Activated T-cell treated with anti-CD3 and anti-CD28 coated beads, Interleukin-2, amount 50 U/mL, for 24 hours (primary cell): ENCODE data around the gene SERGEF.

Experiments
- DNase-seq: peaks from one replicate; pipeline ENCODE4 v3.0.0-alpha.2; 2020
- H3K27ac Mint-ChIP-seq: 2 replicates; pipeline ENCODE4 v1.8.0; 2020; ENCODE audit warnings: mild to moderate bottlenecking, mixed read lengths
- H3K27me3 Mint-ChIP-seq: 2 replicates; pipeline ENCODE4 v1.8.0; 2020; ENCODE audit warnings: mixed read lengths
- H3K36me3 Mint-ChIP-seq: 2 replicates; pipeline ENCODE4 v1.8.0; 2020; ENCODE audit warnings: low read depth, mixed read lengths
- H3K4me1 Mint-ChIP-seq: 2 replicates; pipeline ENCODE4 v1.8.0; 2020; ENCODE audit warnings: low read depth, mixed read lengths
- H3K4me3 Mint-ChIP-seq: 2 replicates; pipeline ENCODE4 v1.8.0; 2020; ENCODE audit warnings: mild to moderate bottlenecking, moderate library complexity, mixed read lengths
- H3K9me3 Mint-ChIP-seq: 2 replicates; pipeline ENCODE4 v1.8.0; 2020; ENCODE audit warnings: mixed read lengths

SERGEF gene

GRCh38 chr11:17783878-17784277 is 229.0 kb downstream of the SERGEF start:
- Mint-ChIP-seq H3K4me3 (no peak overlapping the region), H3K4me1 (no peaks in the 10 kb centered on the region), H3K36me3 (peaks cover 11% of the 10 kb centered on the region), H3K27ac (no peak overlapping the region), H3K9me3 (no peaks in the 10 kb centered on the region), H3K27me3 (no peaks in the 10 kb centered on the region)
- no peak for DNase-seq

DNA sequence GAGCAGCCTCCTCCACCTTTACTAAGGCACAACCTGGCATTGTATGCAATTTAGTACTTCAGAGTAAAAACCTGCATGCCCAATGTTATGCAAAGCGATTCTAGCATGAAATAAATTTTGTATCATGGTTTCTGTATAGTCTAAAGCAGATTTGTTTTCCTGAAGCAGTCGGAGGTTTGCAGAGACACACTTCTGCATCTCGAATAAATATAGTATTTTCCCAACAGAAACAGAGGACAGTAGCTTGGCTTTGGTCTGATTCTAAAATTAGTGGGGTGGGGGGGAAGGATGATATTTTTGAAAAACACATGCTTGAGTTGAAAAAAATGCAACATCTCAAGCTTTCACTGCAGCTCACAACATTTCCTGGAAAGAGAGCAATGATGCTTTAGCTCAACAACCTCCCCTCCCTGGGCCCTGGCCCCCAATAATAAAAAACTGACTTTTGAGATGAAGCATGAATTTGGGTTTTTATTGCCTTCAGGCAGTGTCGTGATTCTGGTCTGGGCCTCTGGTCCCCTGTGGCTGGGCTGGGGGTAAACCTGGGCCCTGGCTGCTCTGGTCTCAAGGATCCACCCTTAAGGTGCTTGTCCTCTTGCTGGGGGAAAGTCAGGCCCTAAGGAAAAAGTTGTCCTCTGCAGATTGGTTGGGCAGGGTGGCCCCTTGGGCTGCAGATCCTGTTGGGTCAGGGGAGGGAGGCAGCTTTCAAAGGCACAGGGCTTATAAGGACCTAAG is 230.1 kb downstream of the SERGEF start:
- no peaks in the 10 kb centered on the region for H3K27me3 Mint-ChIP-seq
- no peaks in the 10 kb centered on the region for H3K4me1 Mint-ChIP-seq
- no peak overlapping the region for H3K27ac Mint-ChIP-seq
- peaks cover 6% of the 10 kb centered on the region for H3K36me3 Mint-ChIP-seq
- H3K9me3 Mint-ChIP-seq: no peaks in the 10 kb centered on the region
- no peak overlapping the region for H3K4me3 Mint-ChIP-seq
- no peak for DNase-seq

GRCh38 chr11:17782145-17782544 is 230.7 kb downstream of the SERGEF start:
- Mint-ChIP-seq H3K9me3 (no peaks in the 10 kb centered on the region), H3K36me3 (peaks cover under 1% of the 10 kb centered on the region), H3K27me3 (no peaks in the 10 kb centered on the region), H3K4me3 (no peak overlapping the region), H3K4me1 (no peaks in the 10 kb centered on the region), H3K27ac (no peak overlapping the region)
- DNase-seq: no peak

DNA sequence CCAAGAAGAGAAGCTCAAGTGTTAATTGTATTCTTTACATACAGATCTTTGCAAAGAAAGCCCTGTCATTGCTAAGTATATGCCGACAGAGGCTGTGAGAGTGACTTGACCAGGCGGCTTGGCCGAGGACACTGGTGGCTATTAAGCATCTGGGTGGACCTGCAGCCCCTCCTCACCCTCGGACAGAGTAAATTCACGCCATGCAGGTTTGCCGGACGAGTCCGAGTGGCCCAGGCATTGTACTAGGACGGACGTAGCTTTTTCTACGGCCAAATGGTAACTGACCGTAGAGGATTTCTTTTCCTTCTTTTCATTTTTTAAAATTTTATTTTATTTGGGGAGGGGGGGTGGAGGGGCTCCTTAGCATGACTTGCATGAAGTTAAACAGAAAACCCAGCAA is 231.2 kb downstream of the SERGEF start:
- Mint-ChIP-seq H3K9me3 (no peaks in the 10 kb centered on the region), H3K4me1 (no peaks in the 10 kb centered on the region), H3K36me3 (no peaks in the 10 kb centered on the region), H3K27ac (no peak overlapping the region), H3K27me3 (no peaks in the 10 kb centered on the region), H3K4me3 (no peak overlapping the region)
- no peak for DNase-seq

- no peak for DNase-seq
- Mint-ChIP-seq H3K36me3 (no peaks in the 10 kb centered on the region), H3K9me3 (no peaks in the 10 kb centered on the region), H3K4me3 (no peak overlapping the region), H3K27me3 (no peaks in the 10 kb centered on the region), H3K27ac (no peak overlapping the region), H3K4me1 (no peaks in the 10 kb centered on the region)
These were observed 231.6 kb downstream of the SERGEF start for GRCh38 chr11:17781221-17781620.

DNA sequence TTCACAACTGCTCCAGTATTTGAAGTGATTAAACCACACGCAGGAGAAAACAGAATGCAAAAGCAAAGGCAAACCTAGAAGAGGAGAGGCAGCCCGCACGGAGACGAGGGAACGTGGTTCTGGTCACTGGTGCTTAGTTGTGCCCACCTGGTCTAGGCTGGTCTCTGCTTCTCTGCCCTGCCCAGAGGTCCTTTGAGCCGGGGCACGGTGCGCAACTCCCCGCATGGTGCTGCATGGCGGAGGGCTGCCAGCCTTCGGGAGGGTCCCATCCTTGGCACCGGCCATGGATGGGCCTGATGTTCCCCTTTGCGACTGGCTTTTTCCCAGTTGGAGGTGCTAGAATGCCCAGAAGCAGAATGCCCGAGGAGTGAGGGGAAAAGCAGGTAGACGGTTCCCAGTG is 232.2 kb downstream of the SERGEF start:
- no peak overlapping the region for H3K4me3 Mint-ChIP-seq

DNA sequence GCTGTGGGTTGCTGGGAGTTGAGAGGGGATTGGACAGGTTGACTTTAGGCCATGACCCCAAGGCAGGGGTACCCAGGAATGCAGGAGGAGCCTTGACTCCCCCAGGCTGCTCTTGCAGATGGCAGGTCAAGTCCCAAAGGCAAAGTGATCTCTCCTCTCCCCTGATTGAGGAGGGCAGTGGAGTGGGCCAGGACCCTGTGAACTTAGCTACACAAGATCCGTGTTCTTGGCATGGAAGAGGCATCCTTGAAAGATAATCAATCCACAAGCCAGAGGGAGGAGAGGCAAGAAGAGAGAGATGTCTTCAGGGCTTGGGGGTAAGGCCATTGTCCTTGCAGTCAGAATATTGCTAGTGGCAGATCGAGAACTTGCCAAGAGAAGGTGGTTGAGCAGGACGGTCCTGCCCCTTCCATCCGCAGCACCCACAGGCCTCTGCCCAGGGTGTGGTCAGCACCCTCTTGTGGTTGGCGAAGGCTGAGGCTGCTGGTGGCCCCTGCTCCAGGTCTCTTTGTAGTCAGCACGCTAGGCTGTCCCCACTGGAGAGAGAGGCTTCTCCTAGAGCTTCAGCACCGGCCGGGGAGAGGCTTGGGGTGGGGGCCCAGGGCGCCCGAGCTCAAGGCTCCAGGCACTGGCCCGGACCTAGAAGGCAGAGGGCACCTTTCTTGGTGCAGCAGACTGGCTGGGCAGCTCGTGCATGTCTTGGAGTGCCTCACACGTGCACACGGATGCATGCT is 232.8 kb downstream of the SERGEF start:
- no peaks in the 10 kb centered on the region for H3K4me1 Mint-ChIP-seq
- H3K36me3 Mint-ChIP-seq: no peaks in the 10 kb centered on the region
- no peak overlapping the region for H3K4me3 Mint-ChIP-seq
- no peaks in the 10 kb centered on the region for H3K9me3 Mint-ChIP-seq
- H3K27ac Mint-ChIP-seq: no peak overlapping the region
- no peaks in the 10 kb centered on the region for H3K27me3 Mint-ChIP-seq
- DNase-seq: no peak

More for the DNA sequence above, 232.2 kb downstream of the SERGEF start:
- Mint-ChIP-seq H3K27ac (no peak overlapping the region), H3K27me3 (no peaks in the 10 kb centered on the region), H3K36me3 (no peaks in the 10 kb centered on the region), H3K9me3 (no peaks in the 10 kb centered on the region), H3K4me1 (no peaks in the 10 kb centered on the region)
- DNase-seq: no peak

DNA sequence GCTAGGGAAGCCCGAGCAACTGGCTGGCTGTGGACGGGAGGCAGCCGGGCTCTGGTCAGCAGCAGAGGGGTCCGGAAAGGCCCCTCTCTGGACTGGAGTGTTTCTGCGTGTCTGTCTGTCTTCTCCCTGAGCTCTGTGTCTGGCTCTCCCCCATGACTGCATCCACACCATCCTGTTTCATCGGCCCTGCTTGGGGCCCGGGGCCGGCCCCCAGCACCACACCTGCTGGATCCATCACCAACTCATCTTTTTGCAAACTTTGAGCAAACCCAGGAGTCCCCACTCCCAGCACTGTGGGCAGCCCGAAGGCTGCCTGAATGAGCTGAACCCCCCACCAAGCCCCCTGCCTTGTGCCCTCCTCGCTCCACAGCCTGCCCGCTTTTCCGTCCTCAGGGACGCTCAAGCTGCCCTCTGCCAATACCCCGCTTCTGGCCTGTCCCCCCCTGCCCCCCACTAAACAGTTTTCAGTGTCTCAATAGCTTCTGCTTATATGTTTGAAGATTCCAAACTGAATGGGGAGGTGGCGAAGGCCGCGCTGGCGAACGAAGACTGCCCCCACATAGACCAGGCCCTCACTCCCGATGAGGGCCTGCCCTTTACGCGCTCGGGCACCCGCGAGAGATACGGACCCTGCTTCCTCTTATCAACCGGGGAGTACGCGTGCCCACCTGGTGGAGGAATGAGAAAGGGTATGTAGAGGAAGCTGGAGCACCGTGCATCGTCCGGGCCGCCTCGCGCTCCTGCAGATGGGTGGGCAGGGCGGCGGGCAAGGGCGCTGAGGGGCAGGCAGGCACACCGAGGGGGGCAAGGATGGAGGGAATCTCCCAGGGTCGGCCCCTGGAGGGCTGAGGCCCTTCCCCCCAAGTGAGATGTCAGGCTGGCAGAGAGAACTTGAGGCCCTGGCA is 233.6 kb downstream of the SERGEF start:
- Mint-ChIP-seq H3K27me3 (no peaks in the 10 kb centered on the region), H3K27ac (no peak overlapping the region), H3K9me3 (no peaks in the 10 kb centered on the region), H3K36me3 (no peaks in the 10 kb centered on the region), H3K4me1 (no peaks in the 10 kb centered on the region), H3K4me3 (no peak overlapping the region)
- no peak for DNase-seq

GRCh38 chr11:17778352-17778751 is 234.5 kb downstream of the SERGEF start:
- DNase-seq: no peak
- Mint-ChIP-seq H3K4me3 (no peak overlapping the region), H3K27me3 (no peaks in the 10 kb centered on the region), H3K27ac (no peak overlapping the region), H3K36me3 (no peaks in the 10 kb centered on the region), H3K9me3 (no peaks in the 10 kb centered on the region), H3K4me1 (no peaks in the 10 kb centered on the region)

DNA sequence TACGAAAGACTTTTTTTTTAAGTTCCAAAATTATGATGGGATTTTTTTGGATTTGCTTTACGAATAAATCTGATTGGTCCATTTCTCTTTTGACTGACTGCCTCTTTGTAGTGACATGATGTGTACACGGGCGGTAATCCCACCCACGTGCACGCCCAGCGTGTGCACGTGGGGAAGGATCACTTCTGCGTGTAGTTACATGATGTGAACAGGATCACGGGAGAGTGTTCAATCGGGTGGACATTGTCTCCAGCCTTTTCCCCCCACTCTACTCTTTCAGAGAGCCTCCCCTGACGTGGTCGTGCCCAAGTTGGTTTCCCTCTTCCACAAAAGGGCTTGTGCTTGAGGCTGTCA is 235.1 kb downstream of the SERGEF start:
- Mint-ChIP-seq H3K9me3 (no peaks in the 10 kb centered on the region), H3K27me3 (no peaks in the 10 kb centered on the region), H3K27ac (no peak overlapping the region), H3K4me3 (no peak overlapping the region), H3K4me1 (no peaks in the 10 kb centered on the region), H3K36me3 (no peaks in the 10 kb centered on the region)
- DNase-seq: no peak

- Mint-ChIP-seq H3K4me3 (no peak overlapping the region), H3K27me3 (no peaks in the 10 kb centered on the region), H3K36me3 (no peaks in the 10 kb centered on the region), H3K4me1 (no peaks in the 10 kb centered on the region), H3K9me3 (no peaks in the 10 kb centered on the region), H3K27ac (no peak overlapping the region)
- no peak for DNase-seq
These were observed 235.6 kb downstream of the SERGEF start for GRCh38 chr11:17777086-17777737.

- no peaks in the 10 kb centered on the region for H3K9me3 Mint-ChIP-seq
- no peak overlapping the region for H3K27ac Mint-ChIP-seq
- no peak overlapping the region for H3K4me3 Mint-ChIP-seq
- no peak for DNase-seq
- H3K36me3 Mint-ChIP-seq: no peaks in the 10 kb centered on the region
- H3K4me1 Mint-ChIP-seq: no peaks in the 10 kb centered on the region
- no peaks in the 10 kb centered on the region for H3K27me3 Mint-ChIP-seq
These were observed 236.5 kb downstream of the SERGEF start for GRCh38 chr11:17776212-17776875.

- Mint-ChIP-seq H3K4me3 (no peak overlapping the region), H3K36me3 (no peaks in the 10 kb centered on the region), H3K9me3 (no peaks in the 10 kb centered on the region), H3K4me1 (no peaks in the 10 kb centered on the region), H3K27ac (no peak overlapping the region), H3K27me3 (no peaks in the 10 kb centered on the region)
- DNase-seq: no peak
These were observed 237.2 kb downstream of the SERGEF start for GRCh38 chr11:17775507-17776211.

DNA sequence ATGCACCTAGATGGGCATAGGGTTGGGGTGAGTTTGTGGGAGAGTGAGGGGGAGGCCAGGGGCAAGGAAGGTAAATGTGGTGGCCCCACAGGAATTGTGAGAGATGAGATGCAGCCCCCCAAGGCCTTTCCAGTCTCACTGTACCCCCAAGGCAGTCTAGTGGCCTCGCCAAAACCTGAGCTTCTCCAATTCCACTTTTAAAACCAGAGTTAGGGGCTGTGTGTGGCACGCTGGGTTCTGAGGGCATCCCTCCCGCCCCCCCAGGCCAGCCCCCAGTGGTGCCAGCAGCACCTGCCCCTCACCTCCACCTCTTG is 237.9 kb downstream of the SERGEF start:
- no peaks in the 10 kb centered on the region for H3K27me3 Mint-ChIP-seq

More for the DNA sequence above, 237.9 kb downstream of the SERGEF start:
- Mint-ChIP-seq H3K27ac (no peak overlapping the region), H3K4me1 (no peaks in the 10 kb centered on the region), H3K4me3 (no peak overlapping the region), H3K9me3 (no peaks in the 10 kb centered on the region), H3K36me3 (no peaks in the 10 kb centered on the region)
- no peak for DNase-seq
